Measurements from ENCODE around the gene WNT2. TPM values are rescaled to one million over a fixed set of nuclear protein-coding genes. Genes with fewer than 3 reads are reported as not detected.

The WNT2 gene
- total and polyA plus RNA-seq, 10 of the 15 experiments (the other 5 are each of a cell fraction or from before 2014, with no cell fraction given) = 0.07 to 0.34 (median 0.19) TPM

GRCh38 chr7:117281562-117281961 is 41.3 kb downstream of the WNT2 start (continued):
- TF ChIP-seq CUX1 (IDR thresholded peaks at IDR 0.05; ENCODE audit: insufficient replicate concordance, low read depth, low read length) (no peak), CEBPB (IDR thresholded peaks at IDR 0.05; ENCODE audit: borderline replicate concordance in 1 of 2, low read depth in 2 of 2, low read length in 2 of 2) (no peak), RCOR1 (conservative IDR thresholded peaks at IDR 0.05; ENCODE audit: low read depth, low read length) (no peak), ZBED1 (IDR thresholded peaks at IDR 0.05; ENCODE audit: borderline replicate concordance) (no peak), DPF2 (IDR thresholded peaks at IDR 0.05) (no peak)

GRCh38 chr7:117279931-117280557 is 42.8 kb downstream of the WNT2 start:
- H4K20me1 ChIP-seq (ENCODE audit: control insufficient read depth, insufficient read depth) = no peaks in the 10 kb centered on the region
- H3K27ac ChIP-seq (ENCODE audit: control insufficient read depth, insufficient read depth) = no peak overlapping the region
- H3K4me2 ChIP-seq (ENCODE audit: control insufficient read depth, insufficient read depth) = no peak overlapping the region
- BruUV-seq (replicated peaks) = no TSS peak
- H3K4me1 ChIP-seq (ENCODE audit: control insufficient read depth, insufficient read depth, low read length) = no peaks in the 10 kb centered on the region
- RAD21 ChIA-PET (ENCODE audit: unreplicated experiment) = interaction anchor here (0.9 kb wide), 1 partner anchor 104 kb away, joined by 3 read pairs; no protein-coding TSS in a partner anchor
- intact Hi-C loops (cut with micrococcal nuclease; ENCODE audit: unreplicated experiment) (no loop called here), in situ Hi-C loops (cut with MboI) (no loop called here)
- H3K9me3 ChIP-seq (replicated peaks; ENCODE audit: control insufficient read depth, insufficient read depth, low read length) = no peaks in the 10 kb centered on the region
- no peak overlapping the region for H3K4me3 ChIP-seq
- no peak overlapping the region for H3K9ac ChIP-seq (ENCODE audit: control insufficient read depth, insufficient read depth, low read length)
- H3K27me3 ChIP-seq (replicated peaks in 1 of 2; ENCODE audit: control insufficient read depth in 2 of 2, insufficient read depth in 2 of 2, low read length in 1 of 2) = no peaks in the 10 kb centered on the region; a peak in 1 of 4 replicates
- CTCF ChIA-PET = no interaction called here
- no peak overlapping the region for H2AFZ ChIP-seq (ENCODE audit: control insufficient read depth, low read depth, low read length)
- H3K79me2 ChIP-seq (ENCODE audit: control insufficient read depth, insufficient read depth, low read length) = no peaks in the 10 kb centered on the region
- 44% methylated on average over 12 of the region's 12 CpGs for WGBS (ENCODE audit: insufficient coverage, insufficient replicate concordance, low lambda C conversion rate, missing lambda C conversion rate)
- H3K36me3 ChIP-seq (ENCODE audit: control insufficient read depth in 2 of 2, insufficient read depth in 2 of 2, low read length in 1 of 2) = no peaks in the 10 kb centered on the region
- DNase-seq (ENCODE audit: low read depth, low spot score) (no peak), ATAC-seq (no peak), FAIRE-seq (no peak)
- TF ChIP-seq JUND (IDR thresholded peaks at IDR 0.05; ENCODE audit: low read depth, low read length) (no peak), CHD4 (IDR thresholded peaks at IDR 0.05) (no peak), WRNIP1 (IDR thresholded peaks at IDR 0.05; ENCODE audit: borderline replicate concordance, low read depth, low read length) (no peak), FOXK2 (IDR thresholded peaks at IDR 0.05) (no peak), SIN3A (IDR thresholded peaks at IDR 0.05; ENCODE audit: low read depth, low read length) (no peak)
- SMC1A ChIA-PET (ENCODE audit: uncharacterized antibody, unreplicated experiment) = interaction anchor here (0.6 to 1.2 kb wide), 6 partner anchors 31 to 105 kb away, joined by 3 to 4 read pairs (median 3); no protein-coding TSS in a partner anchor
- POLR2A ChIA-PET = no interaction called here

All from GM12878 (cell line).